Stimulated activated CD8-positive, alpha-beta memory T cell treated with anti-CD3 and anti-CD28 coated beads, Interleukin-4, amount 100 ng/mL, for 4 hours (primary cell): ENCODE measurements around the gene NPY.

ENCODE experiments used
- DNase-seq, 2 donors: peaks; one replicate each; pipeline ENCODE4 v3.0.0-alpha.2; 2020; ENCODE audit warnings: low read depth in 2 of 2, low spot score in 1 of 2

NPY gene

GRCh38 chr7:24313777-24314176 lies 29.8 kb downstream of the NPY start:
- no peak for DNase-seq

GRCh38 chr7:24316340-24316739 lies 32.4 kb downstream of the NPY start:
- DNase-seq = no peak

- no peak for DNase-seq
Observed at GRCh38 chr7:24318326-24318725, 34.3 kb downstream of the NPY start.

GRCh38 chr7:24319209-24319608 lies 35.2 kb downstream of the NPY start:
- DNase-seq = no peak

- DNase-seq = no peak
Observed at GRCh38 chr7:24323961-24324480, 40.0 kb downstream of the NPY start.

- DNase-seq = no peak
Observed at GRCh38 chr7:24325708-24326107, 41.7 kb downstream of the NPY start.

- no peak for DNase-seq
Observed at GRCh38 chr7:24328050-24328449, 44.1 kb downstream of the NPY start.

- no peak for DNase-seq
Observed at GRCh38 chr7:24328894-24329293, 44.9 kb downstream of the NPY start.

GRCh38 chr7:24334012-24334411 lies 50.0 kb downstream of the NPY start:
- no peak for DNase-seq

GRCh38 chr7:24334627-24335026 lies 50.6 kb downstream of the NPY start:
- DNase-seq = no peak

- no peak for DNase-seq
Observed at GRCh38 chr7:24336461-24336860, 52.5 kb downstream of the NPY start.

GRCh38 chr7:24337180-24337579 lies 53.2 kb downstream of the NPY start:
- no peak for DNase-seq

GRCh38 chr7:24339575-24339974 lies 55.6 kb downstream of the NPY start:
- no peak for DNase-seq

- DNase-seq = no peak
Observed at GRCh38 chr7:24340727-24341126, 56.7 kb downstream of the NPY start.
